Activated CD4-positive, CD25-positive, alpha-beta regulatory T cell treated with anti-CD3 and anti-CD28 coated beads, Interleukin-2, amount 50 U/mL, for 72 hours (primary cell): ENCODE measurements around the gene PYGM.
"Not testable (repeated sequence)": the region's sequence is repeated elsewhere in the genome, so short reads cannot be mapped to it uniquely, and the experiment has no call there.

Source experiments
- DNase-seq: peaks from one replicate; pipeline ENCODE4 v3.0.0; 2021

Gene PYGM

DNA sequence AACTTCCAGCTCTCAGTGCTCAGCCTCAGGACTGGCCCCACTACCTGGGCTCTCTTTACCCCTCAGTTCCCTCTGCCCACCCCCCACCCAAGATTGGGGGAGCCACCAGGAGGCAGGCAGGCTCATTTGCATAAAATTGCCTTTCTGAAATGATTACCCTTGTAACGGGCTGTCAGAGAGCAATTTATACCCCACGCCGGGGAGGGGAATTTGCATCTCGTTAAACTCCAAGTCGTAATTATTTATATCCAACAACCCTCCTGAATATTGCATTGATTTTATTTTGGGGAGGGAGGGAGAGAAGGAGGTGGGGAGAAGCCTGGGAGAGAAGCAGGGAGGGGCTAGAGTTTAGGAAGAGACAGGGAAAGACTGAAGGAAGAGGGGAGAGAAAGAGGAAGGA lies 45.1 kb downstream of the PYGM start:
- no peak for DNase-seq

DNA sequence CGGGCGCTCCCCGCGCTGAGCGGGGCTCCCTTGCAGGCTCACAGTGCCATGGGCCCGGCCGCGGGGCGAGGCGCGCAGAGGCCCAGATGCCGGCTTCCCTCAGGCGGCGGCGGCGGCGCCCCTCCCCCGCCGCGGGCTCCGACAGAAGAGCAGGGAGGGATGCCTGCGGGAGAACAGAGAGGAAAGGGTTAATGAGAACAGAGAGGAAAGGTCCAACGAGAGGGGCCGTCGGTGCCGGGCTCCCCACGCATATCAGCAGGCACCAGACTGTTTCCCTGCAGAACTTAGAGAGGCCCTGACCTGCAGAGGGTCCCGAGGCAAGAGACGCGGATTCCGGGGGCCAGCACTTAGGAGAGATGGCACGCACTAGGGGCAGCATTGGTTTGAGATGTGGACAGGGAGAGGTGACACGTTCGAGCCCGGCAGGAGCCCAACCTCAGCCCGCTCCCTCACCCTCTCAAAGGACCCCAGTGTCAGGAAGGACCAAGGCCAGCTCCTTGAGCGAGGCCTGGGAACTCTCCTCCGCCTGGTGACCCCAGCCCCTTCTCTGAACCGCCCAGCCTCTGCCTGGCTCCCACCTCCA lies 45.9 kb downstream of the PYGM start:
- DNase-seq = no peak

DNA sequence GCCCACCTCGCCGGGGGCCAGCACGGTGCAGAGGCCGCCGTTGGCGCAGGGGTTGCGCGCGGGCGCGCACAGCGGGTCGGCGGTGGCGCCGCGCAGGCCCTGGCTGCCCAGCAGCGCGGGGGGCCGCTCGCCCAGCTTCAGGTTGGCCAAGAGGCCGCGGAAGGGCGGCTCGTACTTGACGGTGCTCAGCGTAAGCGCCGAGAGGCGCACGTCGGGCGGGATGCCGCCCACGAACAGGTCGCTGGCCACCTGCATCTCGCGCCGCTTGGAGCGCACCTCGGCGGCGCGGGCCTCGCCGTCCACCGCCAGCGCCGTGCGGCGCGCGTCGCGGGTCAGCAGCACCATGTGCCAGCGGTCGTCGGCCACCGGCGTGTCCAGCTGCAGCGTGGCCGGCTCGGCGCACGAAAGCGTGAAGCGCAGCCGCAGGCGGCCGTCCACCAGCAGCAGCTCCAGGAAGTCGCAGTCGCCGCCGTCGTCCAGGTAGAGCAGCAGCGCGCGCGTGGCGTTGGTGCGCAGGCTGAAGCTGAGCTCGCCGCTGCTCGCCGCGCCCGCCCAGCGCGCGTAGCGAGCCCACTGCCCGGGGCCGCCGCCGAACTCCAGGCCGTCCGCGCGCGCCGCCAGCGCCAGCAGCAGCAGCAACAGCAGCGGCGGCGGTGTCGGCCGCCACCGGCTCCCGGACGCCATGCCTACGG lies 46.6 kb downstream of the PYGM start:
- no peak for DNase-seq

DNA sequence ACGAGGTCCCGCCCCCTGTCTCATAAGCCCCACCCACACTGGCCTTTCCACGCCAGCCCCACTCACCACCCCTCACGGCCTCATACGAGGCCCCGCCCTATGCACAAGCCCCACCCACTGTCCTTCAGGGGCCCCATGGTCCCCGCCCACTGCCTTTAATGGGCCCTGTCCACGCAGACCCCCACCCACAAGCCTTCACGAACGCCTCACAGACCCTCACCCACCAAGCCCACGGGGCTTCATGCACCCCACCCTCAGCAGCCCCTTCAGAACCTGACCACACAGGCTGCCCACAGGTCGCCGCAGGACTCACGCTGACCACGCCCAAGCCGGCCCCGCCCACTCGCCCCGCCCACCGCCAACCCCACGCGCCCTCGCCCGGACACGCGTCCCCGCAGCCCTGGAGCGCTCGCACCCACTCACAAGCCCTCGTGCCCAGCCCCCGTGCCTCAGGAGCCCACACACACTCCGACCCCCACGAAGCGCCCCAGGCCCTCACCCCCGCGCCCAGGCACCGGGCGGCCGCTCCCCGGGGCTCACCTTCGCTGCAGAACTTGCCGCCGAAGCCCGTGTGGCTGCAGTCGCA lies 47.3 kb downstream of the PYGM start:
- no peak for DNase-seq

DNA sequence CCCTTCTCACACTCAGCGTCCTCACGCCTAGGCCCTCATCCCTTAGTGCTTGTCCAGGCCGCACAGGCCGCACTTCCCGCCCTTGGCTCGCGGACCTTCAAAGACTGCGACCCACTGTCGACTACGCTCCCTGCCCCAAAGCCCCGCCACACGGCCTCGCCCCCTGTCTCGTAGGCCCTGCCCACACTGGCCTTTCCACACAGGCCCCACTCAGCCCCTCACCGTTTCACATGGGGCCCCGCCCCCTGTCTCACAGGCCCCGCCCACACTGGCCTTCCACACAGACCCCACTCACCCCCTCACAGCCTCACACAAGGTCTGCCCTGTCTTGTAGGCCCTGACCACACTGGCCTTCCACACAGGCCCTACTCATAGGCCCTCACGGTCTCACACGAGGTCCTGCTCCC lies 47.8 kb downstream of the PYGM start:
- DNase-seq = no peak

DNA sequence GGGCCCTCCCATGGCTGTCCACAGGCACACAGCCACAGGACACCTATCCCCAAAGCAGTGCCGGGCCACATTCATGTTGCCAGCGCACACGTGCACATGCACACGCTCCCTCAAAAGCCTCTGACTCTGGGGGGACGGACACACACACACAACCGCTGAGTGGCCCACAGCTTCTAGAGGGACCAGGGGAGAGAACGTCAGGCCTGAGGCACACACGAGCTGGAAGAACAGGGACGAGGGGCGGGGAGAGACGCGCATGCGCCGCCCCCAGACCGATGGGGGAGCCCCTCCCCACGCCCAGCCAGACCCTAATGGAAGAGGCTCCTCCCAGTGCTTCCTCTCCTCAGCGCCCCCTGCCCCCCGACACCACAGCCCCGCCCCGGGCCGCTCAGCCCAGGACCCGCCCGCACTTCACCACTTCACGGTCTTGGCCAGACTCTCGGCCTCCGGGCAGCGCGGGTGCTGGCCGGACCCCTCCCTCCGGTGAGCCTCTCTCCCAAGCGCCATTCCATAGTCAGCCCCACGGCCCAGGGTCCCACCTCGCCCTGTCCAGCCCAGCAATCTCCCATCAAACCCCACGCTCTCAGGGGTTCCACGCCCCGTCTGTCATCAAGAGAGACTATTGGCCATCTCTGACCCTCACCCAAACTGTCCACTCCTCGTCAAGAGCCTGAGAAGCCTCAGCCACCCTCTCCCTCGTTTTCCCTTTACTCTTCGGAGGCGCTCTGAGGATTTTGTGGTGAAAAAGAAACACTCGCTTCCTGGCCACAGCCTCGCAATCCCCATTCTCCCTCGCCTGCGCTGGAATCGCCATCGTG lies 48.4 kb downstream of the PYGM start:
- no peak for DNase-seq

DNA sequence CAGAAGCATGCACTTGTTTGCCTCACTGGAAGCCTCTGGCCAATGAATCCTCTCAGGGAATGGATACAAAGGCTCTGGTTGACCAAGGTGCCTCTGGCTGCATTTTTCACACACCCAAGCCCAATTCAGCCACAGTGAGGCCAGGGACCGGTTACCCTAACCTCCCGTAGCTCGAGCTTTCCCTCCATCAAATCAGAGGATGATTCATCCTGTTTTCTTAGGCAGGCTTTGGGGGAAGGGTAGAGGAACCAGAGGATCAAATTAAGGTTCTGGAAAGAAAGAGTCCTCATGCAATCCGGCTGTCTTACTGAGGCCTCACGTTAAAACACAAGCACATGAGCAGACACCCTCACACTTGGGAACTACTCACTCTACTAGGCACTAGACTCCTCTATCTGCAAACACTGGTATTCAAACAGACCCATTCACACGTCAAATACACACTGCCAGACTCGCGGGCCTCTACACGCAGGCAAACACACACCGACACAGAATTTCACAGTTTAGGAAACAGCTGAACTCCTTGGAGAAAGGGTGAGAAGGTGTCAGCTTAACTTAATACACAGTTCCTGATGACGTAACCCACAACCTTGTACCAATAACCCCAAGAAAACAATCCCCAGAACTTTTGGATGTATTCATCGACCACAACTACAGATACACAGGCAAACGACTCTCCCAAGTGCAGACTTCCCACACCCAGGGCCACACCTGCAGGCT lies 49.2 kb downstream of the PYGM start:
- no peak for DNase-seq

DNA sequence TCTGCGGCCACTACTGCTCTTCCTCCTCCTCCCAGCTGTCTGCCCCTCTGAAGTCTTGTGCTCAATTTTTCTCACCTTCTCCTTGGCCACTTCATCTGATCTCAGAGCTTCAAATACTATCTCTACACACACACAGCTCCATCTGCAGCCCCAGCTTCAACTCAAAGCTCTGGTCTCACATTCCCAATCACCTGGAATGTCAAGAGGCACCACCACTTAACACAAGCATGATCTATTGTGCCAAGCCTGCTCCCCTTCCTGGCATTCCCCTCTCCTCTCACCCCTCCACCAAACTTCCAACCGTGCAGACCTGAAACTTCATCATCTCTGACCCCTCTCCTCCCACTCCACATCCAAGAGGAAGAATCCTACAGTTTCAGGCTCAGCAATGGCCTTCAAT lies 54.3 kb downstream of the PYGM start:
- no peak for DNase-seq

DNA sequence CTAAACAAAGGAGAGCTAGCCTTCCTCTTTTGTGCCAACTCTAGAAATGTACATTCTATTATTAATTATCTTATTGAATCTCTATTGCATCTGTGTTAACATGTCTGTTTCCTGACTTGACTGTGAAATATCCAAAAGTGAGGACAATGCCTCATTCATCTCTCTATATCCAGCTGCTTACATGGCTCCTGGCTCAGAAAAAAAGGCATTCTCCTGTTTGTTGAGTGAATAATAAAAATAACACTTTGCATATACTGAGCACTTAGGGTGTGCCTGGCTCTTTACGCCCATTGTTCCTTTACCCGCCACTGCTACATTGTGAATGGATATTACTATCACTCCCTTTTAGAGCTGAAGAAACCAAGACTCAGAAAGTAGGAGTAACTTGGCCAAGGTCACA lies 56.7 kb downstream of the PYGM start:
- DNase-seq = no peak

DNA sequence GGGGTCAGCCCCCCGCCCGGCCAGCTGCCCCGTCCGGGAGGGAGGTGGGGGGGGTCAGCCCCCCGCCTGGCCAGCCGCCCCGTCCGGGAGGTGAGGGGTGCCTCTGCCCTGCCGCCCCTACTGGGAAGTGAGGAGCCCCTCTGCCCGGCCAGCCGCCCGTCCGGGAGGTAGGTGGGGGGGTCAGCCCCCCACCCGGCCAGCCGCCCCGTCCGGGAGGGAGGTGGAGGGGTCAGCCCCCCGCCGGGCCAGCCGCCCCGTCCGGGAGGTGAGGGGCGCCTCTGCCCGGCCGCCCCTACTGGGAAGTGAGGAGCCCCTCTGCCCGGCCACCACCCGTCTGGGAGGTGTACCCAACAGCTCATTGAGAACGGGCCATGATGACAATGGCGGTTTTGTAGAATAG lies 57.8 kb downstream of the PYGM start:
- DNase-seq = not testable (repeated sequence)

DNA sequence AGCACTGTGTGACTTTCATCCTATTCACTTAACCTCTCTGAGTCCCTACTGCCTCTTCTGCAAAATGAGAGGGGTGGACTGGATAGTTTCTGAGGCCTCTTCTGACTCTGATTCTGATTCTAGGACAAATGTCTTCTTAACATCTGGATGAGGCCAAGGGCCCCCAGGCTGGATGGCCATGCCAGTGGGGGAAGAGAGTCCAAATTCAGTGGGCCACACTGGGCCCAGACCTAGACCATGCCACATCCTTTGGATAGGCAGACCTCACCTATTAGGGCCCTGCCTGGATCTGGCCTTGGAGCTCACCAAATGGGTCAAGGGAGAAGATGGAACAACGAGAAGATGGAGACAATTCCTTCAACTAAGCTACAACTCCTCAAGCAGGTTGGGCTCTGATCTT lies 61.3 kb downstream of the PYGM start:
- DNase-seq = no peak

DNA sequence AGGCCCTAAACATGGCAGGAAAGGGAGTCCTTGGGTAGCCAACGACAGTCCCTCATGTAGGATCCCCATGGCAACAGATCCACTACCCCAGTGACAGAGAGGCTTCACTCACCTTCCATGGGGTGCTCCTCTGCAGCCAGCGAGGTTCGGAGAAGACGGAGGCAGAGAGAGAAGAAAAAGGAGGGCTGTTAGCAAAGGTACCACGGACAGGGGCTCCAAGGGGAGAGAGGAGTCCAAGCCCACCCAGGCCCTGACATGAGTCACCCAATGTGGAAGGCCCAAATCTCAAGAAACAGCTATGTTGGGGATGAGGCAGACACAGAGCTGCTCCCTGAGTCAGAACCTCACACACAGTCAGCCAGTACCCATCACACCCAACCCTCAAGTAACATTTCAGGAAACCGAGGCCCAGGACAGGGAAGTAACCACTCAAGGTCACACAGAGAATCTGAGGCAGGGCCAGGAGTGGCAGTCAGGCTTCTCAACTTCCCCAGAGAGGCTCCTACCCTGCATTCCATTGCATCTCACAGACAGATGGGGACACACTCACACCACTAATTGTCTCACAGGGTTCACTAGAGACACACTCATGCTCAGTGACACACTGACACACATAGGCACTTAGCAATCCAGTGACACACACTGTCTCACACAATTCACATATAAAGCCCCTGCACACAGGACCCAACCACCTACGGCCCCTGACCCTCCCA lies 62.0 kb downstream of the PYGM start:
- no peak for DNase-seq
